ENCODE measurements around the gene DMRTC2. TPM values are rescaled to one million over a fixed set of nuclear protein-coding genes. Genes with fewer than 3 reads are reported as not detected.

The DMRTC2 gene
- polyA plus RNA-seq, 1 donor (not counting 4 experiments of a cell fraction or from before 2014, with no cell fraction given): not detected

- TF ChIP-seq CTCF (optimal IDR thresholded peaks at IDR 0.05 in 1 of 3, IDR thresholded peaks at IDR 0.05 in 1 of 3, conservative IDR thresholded peaks at IDR 0.05 in 1 of 3; ENCODE audit: extremely low read depth in 1 of 3, insufficient read depth in 2 of 3, low read length in 3 of 3) (peak in 1 of 3 experiments; percentile 19), EZH2 (IDR thresholded peaks at IDR 0.05; ENCODE audit: low read length) (no peak)
- H3K4me2 ChIP-seq (ENCODE audit: control insufficient read depth, extremely low read depth, insufficient read depth, low read depth, low read length): no peak overlapping the region
- no peak overlapping the region for H3K9ac ChIP-seq (ENCODE audit: control insufficient read depth, extremely low read depth, insufficient read depth, low read length)
- no peak for FAIRE-seq
- dilution Hi-C loops (cut with MboI; ENCODE audit: extremely low pct_ligation_motif_present, low sequenced_read_pairs): no loop called here
- H3K4me3 ChIP-seq (ENCODE audit: control insufficient read depth in 2 of 3, extremely low read depth in 1 of 3, insufficient read depth in 2 of 3, low read depth in 1 of 3, low read length in 3 of 3): no peak overlapping the region
- no peaks in the 10 kb centered on the region for H4K20me1 ChIP-seq (ENCODE audit: control insufficient read depth, extremely low read depth, insufficient read depth, low read length)
- H3K9me1 ChIP-seq (ENCODE audit: control insufficient read depth, extremely low read depth, insufficient read depth, low read length): no peaks in the 10 kb centered on the region
- no peak overlapping the region for H3K27ac ChIP-seq (ENCODE audit: control insufficient read depth, insufficient read depth, low read length)
- H3K79me2 ChIP-seq (ENCODE audit: control insufficient read depth, insufficient read depth, low read length): peaks cover 17% of the 10 kb centered on the region
- no peak overlapping the region for H2AFZ ChIP-seq (ENCODE audit: control insufficient read depth, low read length)
- no peak for DNase-seq (ENCODE audit: low read depth, low spot score)
- no peaks in the 10 kb centered on the region for H3K9me3 ChIP-seq (ENCODE audit: control insufficient read depth, low read depth, low read length)
- no peaks in the 10 kb centered on the region for H3K27me3 ChIP-seq (ENCODE audit: control insufficient read depth, extremely low read depth, insufficient read depth, low read length)
- no peaks in the 10 kb centered on the region for H3K4me1 ChIP-seq (ENCODE audit: control insufficient read depth, extremely low read depth, insufficient read depth, low read length)
- peaks cover 35 to 51% of the 10 kb centered on the region in 2 experiments for H3K36me3 ChIP-seq (ENCODE audit: control insufficient read depth in 2 of 2, extremely low read depth in 1 of 2, insufficient read depth in 2 of 2, low read length in 2 of 2)
Observed at GRCh38 chr19:41893899-41894298, 49.1 kb downstream of the DMRTC2 start.

- no peak overlapping the region for H3K4me2 ChIP-seq (ENCODE audit: control insufficient read depth, extremely low read depth, insufficient read depth, low read depth, low read length)
- no peak for FAIRE-seq
- H3K9me3 ChIP-seq (ENCODE audit: control insufficient read depth, low read depth, low read length): no peaks in the 10 kb centered on the region
- H2AFZ ChIP-seq (ENCODE audit: control insufficient read depth, low read length): no peak overlapping the region
- H3K36me3 ChIP-seq (ENCODE audit: control insufficient read depth in 2 of 2, extremely low read depth in 1 of 2, insufficient read depth in 2 of 2, low read length in 2 of 2): peaks cover 34 to 49% of the 10 kb centered on the region in 2 experiments
- no peaks in the 10 kb centered on the region for H4K20me1 ChIP-seq (ENCODE audit: control insufficient read depth, extremely low read depth, insufficient read depth, low read length)
- no peak overlapping the region for H3K9ac ChIP-seq (ENCODE audit: control insufficient read depth, extremely low read depth, insufficient read depth, low read length)
- H3K27ac ChIP-seq (ENCODE audit: control insufficient read depth, insufficient read depth, low read length): no peak overlapping the region
- peaks cover 14% of the 10 kb centered on the region for H3K79me2 ChIP-seq (ENCODE audit: control insufficient read depth, insufficient read depth, low read length)
- no peaks in the 10 kb centered on the region for H3K27me3 ChIP-seq (ENCODE audit: control insufficient read depth, extremely low read depth, insufficient read depth, low read length)
- DNase-seq (ENCODE audit: low read depth, low spot score): no peak
- dilution Hi-C loops (cut with MboI; ENCODE audit: extremely low pct_ligation_motif_present, low sequenced_read_pairs): no loop called here
- no peaks in the 10 kb centered on the region for H3K4me1 ChIP-seq (ENCODE audit: control insufficient read depth, extremely low read depth, insufficient read depth, low read length)
- no peaks in the 10 kb centered on the region for H3K9me1 ChIP-seq (ENCODE audit: control insufficient read depth, extremely low read depth, insufficient read depth, low read length)
- no peak overlapping the region for H3K4me3 ChIP-seq (ENCODE audit: control insufficient read depth in 2 of 3, extremely low read depth in 1 of 3, insufficient read depth in 2 of 3, low read depth in 1 of 3, low read length in 3 of 3)
- TF ChIP-seq EZH2 (IDR thresholded peaks at IDR 0.05; ENCODE audit: low read length) (no peak), CTCF (optimal IDR thresholded peaks at IDR 0.05 in 1 of 3, IDR thresholded peaks at IDR 0.05 in 1 of 3, conservative IDR thresholded peaks at IDR 0.05 in 1 of 3; ENCODE audit: extremely low read depth in 1 of 3, insufficient read depth in 2 of 3, low read length in 3 of 3) (no peak)
Observed at GRCh38 chr19:41894350-41894749, 49.5 kb downstream of the DMRTC2 start.

Measured in keratinocyte (primary cell).